C4-2B (cell line): ENCODE measurements around the gene HK2.

Experiments used
- H3K27ac ChIP-seq: fragments of 450-650 bp; 2 replicates; pipeline ENCODE4 v1.5.1; 2017
- CTCF ChIP-seq: fragments of 450-650 bp; conservative IDR thresholded peaks from 2 replicates; pipeline ENCODE4 v1.5.1; 2017; ENCODE audit warnings: mild to moderate bottlenecking
- ZFX ChIP-seq: fragments of 450-650 bp; IDR thresholded peaks from 2 replicates; pipeline ENCODE4 v1.6.1; 2017

HK2 gene

GRCh38 chr2:74938264-74938663, 104.3 kb downstream of the HK2 start:
- TF ChIP-seq ZFX (no peak), CTCF (no peak)
- H3K27ac ChIP-seq: no peak overlapping the region

GRCh38 chr2:74939919-74940812, 106.2 kb downstream of the HK2 start:
- no peak overlapping the region for H3K27ac ChIP-seq
- TF ChIP-seq ZFX (no peak), CTCF (no peak)

GRCh38 chr2:74941284-74941683, 107.4 kb downstream of the HK2 start:
- no peak overlapping the region for H3K27ac ChIP-seq
- TF ChIP-seq CTCF (no peak), ZFX (no peak)

DNA sequence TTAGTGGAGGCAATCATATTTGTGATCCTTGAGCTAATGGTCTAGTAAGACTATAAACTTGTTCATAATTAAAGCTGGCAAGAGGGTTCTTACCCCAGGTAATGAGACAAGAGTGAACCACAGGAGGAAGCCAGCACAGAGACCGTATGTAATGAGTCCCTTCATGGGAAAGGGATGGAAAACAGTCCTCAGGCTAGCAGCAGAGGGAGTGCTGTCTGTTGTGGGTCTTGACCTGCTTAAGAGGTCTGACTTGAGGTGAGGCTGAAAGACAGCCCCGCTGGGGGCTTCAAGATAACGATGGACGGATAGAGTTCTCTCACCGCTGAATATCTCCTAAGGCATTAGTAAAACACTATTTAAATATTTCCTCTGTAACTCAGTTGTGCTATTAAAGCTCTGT, 108.3 kb downstream of the HK2 start:
- H3K27ac ChIP-seq: no peak overlapping the region
- no peak for TF ChIP-seq CTCF
- TF ChIP-seq ZFX: no peak
